OCI-LY1 (cell line): ENCODE results near the gene NUP210.

Experiments
- H2AFZ ChIP-seq: fragments of 200-600 bp; sonication (generic), shearing (Covaris generic); 2 replicates; pipeline ENCODE4 v1.6.0; 2014; ENCODE audit warnings: antibody characterized with exemption, mild to moderate bottlenecking, low read length
- H3F3A ChIP-seq: fragments of 200-600 bp; sonication (generic), shearing (Covaris generic); 2 replicates; pipeline ENCODE4 v1.6.0; 2014; ENCODE audit warnings: mild to moderate bottlenecking, antibody characterized with exemption, low read length, moderate library complexity; ENCODE audit not compliant: insufficient read depth
- H3K27ac ChIP-seq: fragments of 200-600 bp; sonication (generic); 2 replicates; pipeline ENCODE4 v1.5.1; 2014; ENCODE audit warnings: low read length, mixed run types, mild to moderate bottlenecking, low read depth; ENCODE audit not compliant: poor library complexity, severe bottlenecking
- H3K27me3 ChIP-seq: fragments of 200-600 bp; sonication (generic); 2 replicates; pipeline ENCODE4 v1.6.0; 2014; ENCODE audit warnings: antibody characterized with exemption, mild to moderate bottlenecking, low read length, moderate library complexity; ENCODE audit not compliant: insufficient read depth
- H3K36me3 ChIP-seq: fragments of 200-600 bp; sonication (generic); 2 replicates; pipeline ENCODE4 v1.6.1; 2014; ENCODE audit warnings: mild to moderate bottlenecking, antibody characterized with exemption, low read length, moderate library complexity, mixed read lengths; ENCODE audit not compliant: insufficient read depth
- H3K4me1 ChIP-seq: fragments of 200-600 bp; sonication (generic); 2 replicates; pipeline ENCODE4 v1.5.1; 2014; ENCODE audit warnings: mild to moderate bottlenecking, low read length, moderate library complexity; ENCODE audit not compliant: insufficient read depth, severe bottlenecking
- H3K4me2 ChIP-seq: fragments of 200-600 bp; sonication (generic), shearing (Covaris generic); 2 replicates; pipeline ENCODE4 v1.6.1; 2014; ENCODE audit warnings: low read length
- H3K4me3 ChIP-seq: fragments of 200-600 bp; sonication (generic); 2 replicates; pipeline ENCODE4 v1.5.1; 2014; ENCODE audit warnings: low read length, low read depth, mild to moderate bottlenecking, mixed read lengths; ENCODE audit not compliant: poor library complexity, severe bottlenecking
- H3K79me2 ChIP-seq: fragments of 200-600 bp; shearing (Covaris generic); 2 replicates; pipeline ENCODE4 v1.6.1; 2016; ENCODE audit warnings: mixed run types, low read length, mixed read lengths; ENCODE audit not compliant: insufficient read depth
- H3K9ac ChIP-seq: fragments of 200-600 bp; sonication (generic), shearing (Covaris generic); 2 replicates; pipeline ENCODE4 v1.6.1; 2014; ENCODE audit warnings: mild to moderate bottlenecking, low read length, mixed read lengths
- H3K9me2 ChIP-seq: fragments of 200-600 bp; sonication (generic), shearing (Covaris generic); 2 replicates; pipeline ENCODE4 v1.6.1; 2014; ENCODE audit warnings: low read depth, mild to moderate bottlenecking, low read length, mixed read lengths
- H3K9me3 ChIP-seq: fragments of 200-600 bp; shearing (Covaris generic); 2 replicates; pipeline ENCODE4 v1.6.1; 2014; ENCODE audit warnings: low read length, mixed read lengths
- H4K20me1 ChIP-seq: fragments of 200-600 bp; sonication (generic), shearing (Covaris generic); 2 replicates; pipeline ENCODE4 v1.6.0; 2016; ENCODE audit warnings: mild to moderate bottlenecking, low read length; ENCODE audit not compliant: insufficient read depth
- CTCF ChIP-seq: fragments of 200-600 bp; sonication (generic), shearing (Covaris generic); IDR thresholded peaks from 2 replicates; pipeline ENCODE4 v1.5.1; 2017; ENCODE audit warnings: mild to moderate bottlenecking, antibody characterized with exemption, low read length, moderate library complexity, mixed read lengths
- EZH2 ChIP-seq: fragments of 200-600 bp; sonication (generic), shearing (Covaris generic); IDR thresholded peaks from 2 replicates; pipeline ENCODE4 v1.8.0; 2017; ENCODE audit warnings: borderline replicate concordance, mixed run types, mild to moderate bottlenecking, antibody characterized with exemption, low read length, moderate library complexity, mixed read lengths

NUP210 gene

GRCh38 chr3:13420045-13420830 lies at the start of gene NUP210:
TSS of gene NUP210 (minus strand) at chr3:13420322. CDS start at chr3:13420226, 96 bp downstream.
- Histone ChIP-seq H3K9ac (peak within 1 kb of the TSS; percentile 92), H2AFZ (no peak within 1 kb of the TSS), H3K27me3 (no peaks in the 10 kb centered on the region), H3K9me2 (no peaks in the 10 kb centered on the region), H3K9me3 (no peaks in the 10 kb centered on the region), H3K36me3 (peaks cover 32% of the 10 kb centered on the region), H3K4me1 (peaks cover 55% of the 10 kb centered on the region), H3K4me3 (peak within 1 kb of the TSS; percentile 91), H3K79me2 (peaks cover 44% of the 10 kb centered on the region), H3K27ac (peak within 1 kb of the TSS; percentile 92), H4K20me1 (no peaks in the 10 kb centered on the region), H3K4me2 (peak within 1 kb of the TSS; percentile 89), H3F3A (peaks cover 20% of the 10 kb centered on the region)
- TF ChIP-seq CTCF (no peak), EZH2 (no peak)

- Histone ChIP-seq H2AFZ (no peak overlapping the region), H3K9me2 (no peaks in the 10 kb centered on the region), H3K36me3 (no peaks in the 10 kb centered on the region), H3K9ac (no peak overlapping the region), H4K20me1 (no peaks in the 10 kb centered on the region), H3K79me2 (no peaks in the 10 kb centered on the region), H3K4me2 (no peak overlapping the region), H3K9me3 (no peaks in the 10 kb centered on the region), H3K4me3 (no peak overlapping the region), H3K27ac (no peak overlapping the region), H3K27me3 (0 out of 2 replicates have a peak, but pooled peaks cover 14% of the 10 kb centered on the region), H3K4me1 (no peaks in the 10 kb centered on the region), H3F3A (no peaks in the 10 kb centered on the region)
- TF ChIP-seq CTCF (no peak), EZH2 (no peak)
Observed at GRCh38 chr3:13466781-13467180, 46.7 kb upstream of the NUP210 start.

GRCh38 chr3:13465236-13465873 lies 45.2 kb upstream of the NUP210 start:
- no peaks in the 10 kb centered on the region for H3K9me3 ChIP-seq
- no peak overlapping the region for H3K4me3 ChIP-seq
- H3K27me3 ChIP-seq = 0 out of 2 replicates have a peak, but pooled peaks cover 14% of the 10 kb centered on the region
- no peak overlapping the region for H3K4me2 ChIP-seq
- H3K36me3 ChIP-seq = no peaks in the 10 kb centered on the region
- H3K9me2 ChIP-seq = no peaks in the 10 kb centered on the region
- no peak overlapping the region for H2AFZ ChIP-seq
- H3K4me1 ChIP-seq = no peaks in the 10 kb centered on the region
- H3K79me2 ChIP-seq = no peaks in the 10 kb centered on the region
- TF ChIP-seq EZH2 (no peak), CTCF (no peak)
- H3F3A ChIP-seq = no peaks in the 10 kb centered on the region
- no peaks in the 10 kb centered on the region for H4K20me1 ChIP-seq
- H3K27ac ChIP-seq = no peak overlapping the region
- H3K9ac ChIP-seq = no peak overlapping the region
